Activated CD4-positive, alpha-beta T cell treated with anti-CD3 and anti-CD28 coated beads, Interleukin-2, Interleukin-4, amounts not matched to agents 100 ng/mL and 50 ng/mL, durations not matched to agents 16 hours and 8 hours (primary cell): ENCODE data around the gene CD300A.
A peak's percentile ranks its signal among the peaks of the same experiment; 100 is the strongest.
"Not testable (repeated sequence)": the region's sequence is repeated elsewhere in the genome, so short reads cannot be mapped to it uniquely, and the experiment has no call there.

Source experiments
- DNase-seq: peaks from one replicate; pipeline ENCODE4 v3.0.0-alpha.2; 2020; ENCODE audit warnings: low spot score

The CD300A gene

DNA sequence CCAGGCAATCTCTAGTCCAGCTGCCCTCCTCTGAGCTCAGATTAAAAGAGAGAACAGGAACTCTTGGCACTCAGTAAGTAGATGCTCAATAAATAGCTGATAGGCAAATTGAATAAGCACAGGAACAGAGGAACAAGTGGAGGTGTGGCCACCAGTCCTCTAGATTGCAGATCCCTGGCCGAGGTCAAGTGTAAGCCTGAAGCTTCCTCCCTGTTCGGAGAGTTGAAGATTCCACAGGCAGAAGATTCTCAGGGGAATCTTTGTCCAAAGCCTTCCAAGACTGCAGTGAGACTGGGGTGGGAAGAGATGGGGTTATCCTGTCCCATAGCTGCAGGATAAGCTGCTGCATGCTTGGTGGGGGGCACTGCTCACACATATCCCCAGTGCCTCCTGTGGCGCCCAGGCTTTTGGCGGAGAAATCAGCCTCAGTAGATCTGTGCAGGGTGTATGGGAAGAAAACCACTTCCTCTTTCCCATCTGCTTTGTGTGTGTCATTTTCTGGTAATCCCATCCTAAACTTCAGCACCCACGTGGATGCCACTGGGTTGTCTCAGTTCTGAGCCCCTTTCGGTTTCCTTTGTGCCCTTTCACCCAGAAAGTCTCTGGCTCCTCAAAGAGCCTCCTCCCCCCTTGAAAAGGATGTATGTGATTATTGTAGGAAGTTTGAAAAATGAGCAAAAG is 12.1 kb downstream of the CD300A start:
- DNase-seq, result peak; percentile 60

DNA sequence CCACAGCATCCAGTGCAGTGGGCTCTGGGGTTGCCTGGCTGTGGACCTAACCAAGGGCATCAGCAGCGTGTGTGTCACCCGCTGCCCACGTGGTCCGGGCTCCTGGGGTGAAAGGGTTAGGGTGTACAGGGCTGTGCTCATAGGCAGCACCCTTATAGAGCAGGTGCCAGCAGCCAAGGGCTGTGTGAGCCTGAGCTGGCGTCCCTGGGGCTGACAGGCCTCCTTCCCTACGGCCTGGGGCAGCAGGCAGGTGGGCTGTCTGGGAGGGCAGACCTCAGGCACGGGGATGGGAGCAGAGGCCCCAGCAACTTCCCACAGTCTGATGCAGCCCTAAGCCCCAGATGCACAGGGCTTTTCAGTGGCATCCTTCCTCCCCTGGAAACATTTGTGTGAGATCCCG is 13.9 kb downstream of the CD300A start:
- no peak for DNase-seq

DNA sequence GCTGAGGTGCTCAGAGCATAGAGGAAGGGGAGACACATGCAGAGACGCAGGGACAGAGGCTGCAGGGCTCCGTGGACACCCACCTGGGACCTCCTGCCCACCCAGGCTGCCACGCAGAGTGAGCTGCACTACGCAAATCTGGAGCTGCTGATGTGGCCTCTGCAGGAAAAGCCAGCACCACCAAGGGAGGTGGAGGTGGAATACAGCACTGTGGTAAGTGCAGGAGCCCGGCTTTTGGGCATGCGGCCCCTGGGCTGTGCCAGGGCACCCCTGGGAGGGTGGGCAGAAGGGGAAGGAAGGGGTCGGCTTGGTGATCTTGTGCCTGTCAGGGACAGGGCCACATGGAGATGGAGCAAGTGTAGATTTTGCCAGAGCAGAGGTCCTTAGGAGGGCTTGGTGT is 15.2 kb downstream of the CD300A start:
- DNase-seq, result no peak

DNA sequence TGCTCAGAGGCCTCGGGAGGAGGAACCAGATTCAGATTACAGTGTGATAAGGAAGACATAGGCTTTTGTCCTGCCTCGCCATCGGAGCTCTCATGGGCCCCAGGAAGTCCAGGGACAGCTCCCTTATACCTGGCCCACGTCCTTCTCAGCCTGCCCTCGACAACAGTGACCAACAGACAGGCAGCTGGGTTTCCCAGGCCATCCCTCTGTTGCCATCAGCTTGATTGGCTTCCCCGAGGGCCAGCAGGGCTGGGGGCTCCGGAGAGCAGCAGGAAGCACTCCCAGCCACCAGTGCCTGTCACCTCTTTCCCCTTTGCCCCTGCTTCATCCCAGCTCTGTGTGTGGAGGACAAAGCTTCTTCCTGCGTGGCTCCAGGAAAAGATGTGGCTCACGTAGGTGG is 17.6 kb downstream of the CD300A start:
- DNase-seq, result no peak

DNA sequence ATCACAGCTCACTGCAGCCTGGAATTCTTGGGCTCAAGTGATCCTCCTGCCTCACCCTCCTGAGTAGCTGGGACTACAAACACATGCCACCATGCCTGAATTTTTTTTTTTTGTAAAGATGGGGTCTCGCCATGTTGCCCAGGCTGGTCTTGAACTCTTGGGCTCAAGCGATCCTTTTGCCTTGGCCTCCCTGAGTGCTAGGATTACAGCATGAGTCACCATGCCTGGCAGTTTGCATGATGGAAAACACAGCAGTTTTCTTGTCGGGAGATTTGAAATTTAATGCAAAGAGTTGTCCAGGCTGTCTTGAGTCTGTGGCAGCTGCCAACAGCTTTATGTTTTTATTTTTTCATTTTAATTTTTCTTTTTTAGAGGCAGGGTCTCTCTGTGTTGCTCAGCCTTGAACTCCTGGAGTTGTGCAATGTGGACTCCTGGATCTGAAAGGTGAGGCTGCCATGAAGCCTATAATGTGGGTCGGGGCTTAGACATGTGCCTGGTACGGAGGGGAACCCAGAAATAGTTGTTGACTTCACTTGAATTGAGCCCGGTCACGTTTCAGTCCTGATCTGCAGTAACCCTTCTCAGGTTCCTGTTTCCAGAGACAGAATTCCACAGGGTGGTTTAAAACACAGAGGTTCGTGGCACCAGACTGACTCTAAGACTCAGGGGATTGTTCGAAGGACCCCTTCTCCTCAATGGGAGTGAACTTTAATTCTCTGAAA is 18.7 kb downstream of the CD300A start:
- no peak for DNase-seq

DNA sequence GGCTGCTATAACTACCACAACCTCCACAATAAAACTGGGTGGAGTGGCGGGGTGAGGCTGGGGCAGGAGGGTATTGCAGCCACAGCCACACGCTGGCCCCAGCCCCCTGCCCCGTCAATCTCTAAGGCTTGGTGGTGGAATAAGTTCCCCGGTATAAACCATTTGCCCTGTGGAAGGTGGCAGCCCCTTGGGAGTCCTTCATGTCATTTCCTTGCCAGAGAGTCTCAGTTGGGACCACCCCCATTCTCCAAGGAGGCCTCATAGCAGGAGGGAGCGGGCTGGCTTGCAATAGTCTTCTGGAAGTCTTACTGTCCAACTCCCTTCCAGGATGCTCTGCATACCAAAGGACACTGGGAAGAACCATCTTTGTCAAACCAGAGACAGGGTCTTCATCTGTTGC is 19.4 kb downstream of the CD300A start:
- DNase-seq, result no peak

DNA sequence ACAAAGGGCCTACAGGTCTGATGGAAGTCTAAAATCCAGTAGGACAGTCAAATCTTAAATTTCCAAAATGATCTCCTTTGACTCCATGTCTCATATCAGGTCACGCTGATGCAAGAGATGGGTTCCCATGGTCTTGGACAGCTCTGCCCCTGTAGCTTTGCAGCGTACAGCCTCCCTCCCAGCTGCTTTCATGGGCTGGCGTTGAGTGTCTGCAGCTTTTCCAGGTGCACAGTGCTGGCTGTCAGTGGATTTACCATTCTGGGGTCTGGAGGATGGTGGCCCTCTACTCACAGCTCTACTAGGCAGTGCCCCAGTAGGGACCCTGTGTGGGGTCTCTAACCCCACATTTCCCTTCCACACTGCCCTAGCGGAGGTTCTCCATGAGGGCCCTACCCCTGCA is 21.8 kb downstream of the CD300A start:
- DNase-seq, result not testable (repeated sequence)

DNA sequence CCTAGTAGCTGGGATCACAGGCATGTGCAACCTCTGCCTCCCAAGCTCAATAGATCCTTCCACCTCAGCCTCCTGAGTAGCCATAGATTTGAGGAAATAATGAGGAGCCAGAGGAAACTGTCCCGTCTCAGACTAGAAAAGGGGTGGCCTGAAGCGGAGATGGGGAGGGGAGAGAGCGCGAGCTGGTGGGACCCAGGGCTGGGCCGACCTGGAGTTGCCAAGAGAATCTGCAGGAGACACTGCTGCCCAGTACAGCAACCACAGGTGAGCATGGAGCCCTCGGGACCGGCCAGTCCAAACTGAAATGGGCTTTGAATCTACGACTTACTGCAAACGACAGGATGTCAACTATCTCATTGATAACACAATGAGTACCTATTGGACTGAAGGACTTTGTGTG is 24.3 kb downstream of the CD300A start:
- DNase-seq, result no peak

DNA sequence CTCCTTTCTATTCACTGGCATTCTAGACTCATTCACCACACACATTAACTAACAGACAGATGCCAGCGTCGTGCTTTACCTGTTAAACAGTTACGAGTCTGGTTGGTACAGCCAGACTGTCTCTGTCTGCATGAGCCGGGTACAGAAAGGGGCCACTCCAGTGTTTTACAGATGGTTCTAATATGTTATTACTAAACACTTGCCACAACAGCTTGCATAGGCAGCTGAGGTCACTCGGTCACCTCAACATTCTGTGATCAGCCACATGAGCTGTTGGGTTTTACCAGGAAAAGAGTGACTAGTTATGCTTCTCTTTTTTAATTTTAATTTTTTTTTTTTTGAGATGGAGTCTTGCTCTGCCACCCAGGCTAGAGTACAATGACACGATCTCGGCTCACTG is 25.2 kb downstream of the CD300A start:
- DNase-seq, result no peak

DNA sequence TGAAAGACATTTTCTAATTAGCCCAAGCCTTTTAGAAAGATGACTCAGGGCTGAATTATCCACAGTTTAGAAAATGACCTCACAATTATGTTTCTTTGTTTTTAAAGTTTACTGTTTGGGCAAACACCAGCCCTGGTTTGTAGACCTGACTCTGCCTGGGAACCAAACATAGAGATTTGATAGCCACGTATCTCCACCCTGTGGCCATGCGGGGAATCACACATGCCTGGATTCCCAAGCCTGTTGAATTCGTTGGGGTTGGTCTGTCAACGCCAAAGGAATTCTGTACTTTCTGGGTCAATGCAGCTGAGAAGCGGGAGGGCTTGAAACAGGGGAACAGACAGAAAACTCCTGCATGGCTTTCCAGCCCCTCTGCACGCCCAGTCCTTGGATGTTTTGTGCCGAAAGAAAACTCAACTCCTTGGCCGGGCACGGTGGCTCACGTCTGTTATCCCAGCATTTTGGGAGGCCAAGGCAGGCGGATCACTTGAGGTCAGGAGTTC is 26.9 kb downstream of the CD300A start:
- peak; percentile 66 for DNase-seq

DNA sequence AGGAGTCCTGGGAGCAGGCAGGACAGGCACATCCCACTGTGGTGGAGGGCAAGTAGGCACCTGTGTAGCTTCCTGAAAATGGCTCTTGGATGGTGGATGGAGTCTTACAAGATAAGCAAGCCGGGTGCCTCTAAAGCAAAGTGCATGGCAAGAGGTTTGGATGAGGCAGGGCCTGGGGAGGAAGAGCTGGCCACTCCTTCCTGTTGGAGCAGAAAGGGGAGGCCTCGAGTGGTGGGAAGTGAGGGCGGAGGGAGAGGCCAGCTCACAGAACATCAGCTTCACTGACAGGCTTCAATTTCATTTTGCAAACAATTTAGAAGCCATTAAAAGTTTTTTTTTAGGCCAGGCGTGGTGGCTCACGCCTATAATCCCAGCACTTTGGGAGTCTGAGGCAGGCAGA is 31.0 kb downstream of the CD300A start:
- no peak for DNase-seq

DNA sequence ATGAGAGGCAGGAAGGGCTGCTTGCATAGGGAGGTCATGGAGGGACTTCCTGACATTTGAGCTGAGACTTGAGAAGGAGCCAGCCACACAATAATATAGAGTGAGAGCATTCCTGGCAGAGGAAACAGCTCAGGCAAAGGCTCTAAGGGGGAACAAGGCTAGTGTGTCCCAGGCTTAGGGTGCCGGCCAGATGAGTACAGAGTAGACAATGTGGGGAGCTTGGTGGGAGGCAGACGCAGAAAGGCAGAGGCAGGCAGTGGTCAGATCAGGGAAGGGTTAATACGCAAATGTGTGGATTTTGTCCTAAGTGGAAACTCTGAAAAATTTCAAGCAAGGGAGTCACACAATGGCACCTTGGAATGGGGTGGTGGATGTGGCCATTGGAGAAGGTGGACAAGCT is 33.6 kb downstream of the CD300A start:
- no peak for DNase-seq

DNA sequence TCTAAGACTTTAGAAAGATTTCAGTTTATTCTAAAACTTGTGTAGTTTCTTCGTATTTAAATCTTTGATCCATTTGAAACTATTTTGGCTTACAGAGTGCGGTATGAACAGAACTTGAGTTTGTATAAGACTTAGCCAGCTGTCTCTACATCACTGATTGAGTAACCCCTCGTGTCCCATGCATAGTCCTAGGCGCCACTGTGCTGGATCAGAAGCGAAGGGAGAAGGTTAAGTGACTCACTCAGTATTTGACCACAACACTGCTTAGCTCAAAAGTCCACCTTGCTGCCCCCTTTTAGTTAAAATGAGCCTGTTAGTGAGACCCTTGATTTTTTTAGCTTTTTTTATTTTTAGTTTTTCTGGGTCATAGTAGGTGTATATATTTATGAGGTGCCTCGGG is 36.4 kb downstream of the CD300A start:
- no peak for DNase-seq

DNA sequence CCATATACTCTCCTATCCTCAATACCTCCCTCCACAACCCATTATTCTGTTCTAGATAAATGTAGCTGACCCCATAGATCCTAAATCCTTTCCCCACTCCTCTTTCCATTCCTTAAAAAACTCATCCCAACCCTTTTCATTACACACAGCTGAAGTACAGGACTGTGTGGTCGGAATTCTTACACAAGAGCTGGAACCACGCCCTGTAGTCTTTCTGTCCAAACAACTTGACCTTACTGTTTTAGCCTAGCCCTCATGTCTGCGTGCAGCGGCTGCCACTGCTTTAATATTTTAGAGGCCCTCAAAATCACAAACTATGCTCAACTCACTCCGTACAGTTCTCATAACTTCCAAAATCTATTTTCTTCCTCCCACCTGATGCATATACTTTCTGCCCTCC is 37.5 kb downstream of the CD300A start:
- not testable (repeated sequence) for DNase-seq

DNA sequence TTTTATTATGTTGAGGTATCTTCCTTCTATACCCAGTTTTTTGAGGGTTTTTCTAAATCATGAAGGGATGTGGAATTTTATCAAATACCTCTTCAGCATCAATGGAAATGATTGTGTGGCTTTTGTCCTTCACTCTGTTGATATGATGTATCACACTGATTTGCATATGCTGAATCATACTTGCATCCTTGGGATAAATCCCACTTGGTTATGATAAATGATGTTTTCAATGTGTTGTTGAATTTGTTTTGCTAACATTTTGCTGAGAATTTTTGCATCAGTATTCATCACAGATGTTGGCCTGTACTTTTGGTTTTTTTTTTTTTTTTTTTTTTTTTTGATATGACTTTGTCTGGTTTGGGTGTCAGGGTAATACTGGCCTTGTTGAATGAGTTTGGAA is 41.7 kb downstream of the CD300A start:
- no peak for DNase-seq

DNA sequence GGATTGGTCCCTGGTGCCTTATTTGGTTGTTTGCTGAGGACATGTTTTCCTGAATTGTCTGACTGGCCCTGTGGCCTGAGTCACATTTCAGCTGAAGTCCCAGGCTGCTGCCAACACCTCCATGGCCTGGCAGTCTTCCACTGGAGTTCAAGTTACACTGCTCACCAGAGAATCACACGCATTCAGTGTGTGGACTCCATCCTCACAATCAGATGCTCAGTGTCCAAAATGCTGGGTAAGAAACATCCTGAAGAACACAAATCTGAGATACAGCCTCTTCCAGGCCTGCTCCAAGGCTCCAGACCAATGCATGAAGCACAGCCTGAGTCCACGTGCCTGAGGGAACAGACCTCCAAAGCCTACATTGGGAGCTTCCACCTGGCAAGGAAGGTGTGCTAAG is 45.6 kb downstream of the CD300A start:
- DNase-seq, result no peak

DNA sequence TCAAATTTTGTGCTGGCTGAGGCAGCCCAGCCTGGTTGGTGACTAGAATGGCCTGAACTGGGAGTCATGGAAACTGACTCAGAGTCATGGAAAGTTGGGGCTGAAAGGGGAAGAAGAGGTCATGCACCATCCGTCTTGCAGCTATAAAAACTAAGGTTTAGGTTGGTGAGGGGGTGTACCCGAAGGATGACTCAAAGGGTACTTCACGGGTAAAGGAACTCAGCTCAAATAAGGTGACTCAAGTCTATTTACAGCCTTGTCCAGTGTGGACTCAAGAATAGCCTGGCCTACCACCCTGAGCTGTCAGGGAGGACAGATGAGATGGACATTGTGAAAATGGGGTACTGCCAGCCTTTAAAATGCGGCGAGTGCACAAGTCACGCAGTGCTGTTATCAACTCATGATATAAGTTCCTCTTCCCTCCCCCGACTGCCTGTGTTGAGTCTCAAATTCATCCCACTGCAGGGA is 46.2 kb downstream of the CD300A start:
- peak; percentile 8 for DNase-seq

DNA sequence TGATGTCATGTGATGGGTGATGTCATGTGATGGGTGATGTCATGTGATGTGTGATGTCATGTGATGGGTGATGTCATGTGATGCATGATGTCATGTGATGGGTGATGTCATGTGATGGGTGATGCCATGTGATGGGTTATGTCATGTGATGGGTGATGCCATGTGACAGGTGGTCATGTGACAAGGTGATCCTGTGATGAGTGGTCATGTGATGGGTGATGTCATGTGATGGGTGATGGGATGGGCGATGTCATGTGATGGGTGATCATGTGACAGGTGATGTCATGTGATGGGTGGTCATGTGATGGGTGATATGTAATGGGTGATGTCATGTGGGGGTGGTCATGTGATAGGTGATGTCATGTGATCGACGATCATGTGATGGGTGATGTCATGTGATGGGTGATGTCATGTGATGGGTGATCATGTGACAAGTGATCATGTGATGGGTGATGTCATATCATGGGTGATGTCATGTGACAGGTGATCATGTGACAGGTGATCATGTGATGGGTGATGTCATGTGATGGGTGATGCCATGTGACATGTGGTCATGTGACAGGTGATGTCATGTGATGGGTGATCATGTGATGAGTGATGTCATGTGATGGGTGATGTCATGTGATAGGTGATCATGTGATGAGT is 47.7 kb downstream of the CD300A start:
- DNase-seq, result peak; percentile 40

DNA sequence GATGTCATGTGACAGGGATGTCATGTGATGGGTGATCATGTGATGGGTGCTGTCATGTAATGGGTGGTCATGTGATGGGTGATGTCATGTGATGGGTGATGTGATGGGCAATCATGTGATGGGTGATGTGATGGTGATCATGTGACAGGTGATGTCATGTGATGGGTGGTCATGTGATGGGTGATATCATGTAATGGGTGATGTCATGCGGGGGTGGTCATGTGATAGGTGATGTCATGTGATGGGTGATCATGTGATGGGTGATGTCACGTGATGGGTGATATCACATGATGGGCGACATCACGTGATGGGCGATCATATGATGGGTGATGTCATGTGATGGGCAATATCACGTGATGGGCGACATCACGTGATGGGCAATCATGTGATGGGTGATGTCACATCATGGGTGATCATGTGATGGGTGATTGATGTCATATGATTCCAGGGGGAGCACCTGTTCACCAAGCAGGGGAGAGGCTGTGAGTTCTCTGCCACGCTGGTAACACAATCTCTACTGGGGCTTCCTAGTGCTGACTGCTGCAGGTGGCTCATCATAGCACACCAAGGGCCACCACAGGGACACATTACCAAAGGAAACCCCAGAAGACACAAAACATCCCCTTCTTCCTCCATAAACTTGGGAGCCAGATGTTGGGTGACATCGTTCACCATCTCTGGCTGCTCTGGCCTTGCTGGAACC is 48.3 kb downstream of the CD300A start:
- peak; percentile 31 for DNase-seq

DNA sequence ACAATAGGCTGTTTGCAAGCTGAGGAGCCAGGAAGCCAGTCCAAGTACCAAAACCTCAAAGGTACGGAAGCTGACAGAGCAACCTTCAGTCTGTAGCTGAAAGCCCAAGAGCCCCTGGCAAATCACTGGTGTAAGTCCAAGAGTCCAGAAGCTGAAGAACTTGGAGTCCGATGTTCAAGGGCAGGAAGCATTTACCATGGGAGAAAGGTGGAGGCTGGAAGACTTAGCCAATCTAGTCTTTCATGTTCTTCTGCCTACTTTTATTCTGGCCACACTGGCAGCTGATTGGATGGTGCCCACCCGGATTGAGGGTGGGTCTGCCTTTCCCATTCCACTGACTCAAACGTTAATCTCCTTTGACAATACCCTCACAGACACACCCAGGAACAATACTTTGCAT is 49.5 kb downstream of the CD300A start:
- no peak for DNase-seq

DNA sequence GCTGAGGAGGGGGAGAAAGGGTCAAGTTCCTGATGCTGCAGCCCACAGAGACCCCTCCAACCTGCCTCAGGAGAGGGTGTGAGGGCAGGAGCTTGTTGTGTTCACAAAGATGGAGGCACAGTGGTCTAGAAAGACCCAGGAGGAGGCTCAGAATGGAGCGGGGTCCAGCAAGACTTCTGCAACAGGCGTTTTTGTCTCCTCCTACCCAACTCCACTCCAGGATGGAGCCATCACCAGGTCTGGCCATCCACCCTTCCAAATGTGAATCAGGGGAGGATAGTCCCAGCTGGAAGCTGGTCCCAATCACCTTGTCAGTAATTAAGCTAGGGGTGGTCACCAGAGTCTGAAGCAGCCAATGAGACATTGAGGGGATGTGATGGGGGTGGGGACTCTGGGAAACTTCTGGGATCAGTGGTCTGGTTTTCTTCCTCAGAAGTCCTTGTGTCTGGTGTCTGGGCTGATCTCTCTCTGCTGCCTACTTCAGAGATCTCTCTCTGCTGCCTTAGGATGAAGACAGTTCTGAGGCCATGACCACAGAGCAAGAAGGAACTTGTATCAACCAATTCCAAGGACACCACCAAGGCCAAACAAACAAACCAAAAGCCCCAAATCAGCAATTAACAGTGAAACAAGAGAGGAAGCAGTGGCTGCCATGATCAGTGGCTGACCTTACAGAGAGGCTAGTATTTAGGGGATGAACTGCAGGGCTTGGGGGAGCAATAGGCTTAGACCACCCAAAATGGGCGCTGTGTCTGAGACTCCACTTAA is 50.3 kb downstream of the CD300A start:
- DNase-seq, result no peak
